Loucy (cell line): ENCODE data around the gene SH2D1B.

ENCODE experiments used
- H2AFZ ChIP-seq: fragments of 200-600 bp; sonication (generic); 2 replicates; pipeline ENCODE4 v1.6.0; 2016; ENCODE audit warnings: antibody characterized with exemption, mild to moderate bottlenecking, low read length, moderate library complexity
- H3F3A ChIP-seq: fragments of 200-600 bp; 2 replicates; pipeline ENCODE4 v1.6.0; 2016; ENCODE audit warnings: antibody characterized with exemption, low read depth, mild to moderate bottlenecking
- H3K27me3 ChIP-seq: fragments of 200-600 bp; sonication (generic); 2 replicates; pipeline ENCODE4 v1.6.1; 2014; ENCODE audit warnings: low read length, mild to moderate bottlenecking; ENCODE audit not compliant: insufficient read depth, poor library complexity, severe bottlenecking
- H3K36me3 ChIP-seq: fragments of 200-600 bp; sonication (generic); 2 replicates; pipeline ENCODE4 v1.6.1; 2016; ENCODE audit warnings: low read length; ENCODE audit not compliant: insufficient read depth
- H3K4me1 ChIP-seq: fragments of 200-600 bp; sonication (generic); 2 replicates; pipeline ENCODE4 v1.5.1; 2014; ENCODE audit warnings: low read length, mild to moderate bottlenecking; ENCODE audit not compliant: insufficient read depth, poor library complexity, severe bottlenecking
- H3K4me2 ChIP-seq: fragments of 200-600 bp; sonication (generic); 2 replicates; pipeline ENCODE4 v1.6.0; 2014; ENCODE audit warnings: antibody characterized with exemption, low read length, low read depth, mild to moderate bottlenecking; ENCODE audit not compliant: poor library complexity, severe bottlenecking
- H3K4me3 ChIP-seq: fragments of 200-600 bp; sonication (generic); 2 replicates; pipeline ENCODE4 v1.5.1; 2014; ENCODE audit warnings: low read length, mild to moderate bottlenecking, mixed read lengths; ENCODE audit not compliant: poor library complexity, severe bottlenecking
- H3K79me2 ChIP-seq: fragments of 200-600 bp; sonication (generic); 2 replicates; pipeline ENCODE4 v1.6.1; 2014; ENCODE audit warnings: low read length; ENCODE audit not compliant: insufficient read depth
- H3K9ac ChIP-seq: fragments of 200-600 bp; sonication (generic); 2 replicates; pipeline ENCODE4 v1.6.0; 2014; ENCODE audit warnings: mild to moderate bottlenecking, low read depth, low read length, moderate library complexity; ENCODE audit not compliant: poor library complexity, severe bottlenecking
- H3K9me2 ChIP-seq: fragments of 200-600 bp; sonication (generic); replicated peaks from 2 replicates; pipeline ENCODE4 v1.6.1; 2016; ENCODE audit warnings: low read depth, low read length, mixed read lengths
- H3K9me3 ChIP-seq: fragments of 200-600 bp; sonication (generic); 2 replicates; pipeline ENCODE4 v1.6.1; 2014; ENCODE audit warnings: mild to moderate bottlenecking, antibody characterized with exemption, low read length, low read depth; ENCODE audit not compliant: insufficient read depth
- H4K20me1 ChIP-seq: fragments of 200-600 bp; sonication (generic); 2 replicates; pipeline ENCODE4 v1.6.0; 2014; ENCODE audit warnings: antibody characterized with exemption, low read length, mild to moderate bottlenecking; ENCODE audit not compliant: insufficient read depth, poor library complexity, severe bottlenecking
- EZH2phosphoT487 ChIP-seq: fragments of 200-600 bp; IDR thresholded peaks from 2 replicates; pipeline ENCODE4 v1.6.1; 2018; ENCODE audit warnings: antibody characterized with exemption, mild to moderate bottlenecking, moderate library complexity, borderline replicate concordance
- TF ChIP-seq, protein P1 (sequence below): fragments of 200-600 bp; sonication (generic); conservative IDR thresholded peaks from 2 replicates; pipeline ENCODE4 v1.5.1; 2014; ENCODE audit warnings: mild to moderate bottlenecking, antibody characterized with exemption, low read length

Gene SH2D1B

DNA sequence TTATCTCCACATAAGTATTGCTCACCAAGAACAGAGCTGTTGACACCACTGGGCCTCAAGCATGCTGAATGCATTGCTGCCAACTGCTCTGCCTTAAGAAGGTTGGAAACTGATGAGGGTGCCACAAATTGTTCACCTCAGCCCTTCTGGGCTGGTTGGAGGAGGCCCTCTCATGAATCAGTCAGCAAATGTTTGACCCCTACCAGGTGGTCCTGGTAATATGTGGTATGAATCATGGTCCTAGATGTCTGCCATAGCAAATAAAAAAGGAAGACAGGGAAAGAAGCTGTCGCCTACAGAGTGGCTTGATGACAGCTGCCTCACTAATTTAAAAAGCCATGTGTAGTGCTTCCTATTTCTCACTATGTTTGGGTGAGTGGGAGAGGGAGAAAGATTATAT is 47.4 kb downstream of the SH2D1B start:
- Histone ChIP-seq H3K9me2 (no peaks in the 10 kb centered on the region), H3K4me2 (no peak overlapping the region), H3K9me3 (no peaks in the 10 kb centered on the region), H3F3A (no peaks in the 10 kb centered on the region), H3K4me3 (no peak overlapping the region), H2AFZ (no peak overlapping the region), H3K79me2 (no peaks in the 10 kb centered on the region), H3K9ac (no peak overlapping the region), H3K27me3 (no peaks in the 10 kb centered on the region), H3K36me3 (no peaks in the 10 kb centered on the region), H3K4me1 (no peaks in the 10 kb centered on the region), H4K20me1 (no peaks in the 10 kb centered on the region)
- TF ChIP-seq EZH2phosphoT487: no peak
- TF ChIP-seq, protein P1, sequence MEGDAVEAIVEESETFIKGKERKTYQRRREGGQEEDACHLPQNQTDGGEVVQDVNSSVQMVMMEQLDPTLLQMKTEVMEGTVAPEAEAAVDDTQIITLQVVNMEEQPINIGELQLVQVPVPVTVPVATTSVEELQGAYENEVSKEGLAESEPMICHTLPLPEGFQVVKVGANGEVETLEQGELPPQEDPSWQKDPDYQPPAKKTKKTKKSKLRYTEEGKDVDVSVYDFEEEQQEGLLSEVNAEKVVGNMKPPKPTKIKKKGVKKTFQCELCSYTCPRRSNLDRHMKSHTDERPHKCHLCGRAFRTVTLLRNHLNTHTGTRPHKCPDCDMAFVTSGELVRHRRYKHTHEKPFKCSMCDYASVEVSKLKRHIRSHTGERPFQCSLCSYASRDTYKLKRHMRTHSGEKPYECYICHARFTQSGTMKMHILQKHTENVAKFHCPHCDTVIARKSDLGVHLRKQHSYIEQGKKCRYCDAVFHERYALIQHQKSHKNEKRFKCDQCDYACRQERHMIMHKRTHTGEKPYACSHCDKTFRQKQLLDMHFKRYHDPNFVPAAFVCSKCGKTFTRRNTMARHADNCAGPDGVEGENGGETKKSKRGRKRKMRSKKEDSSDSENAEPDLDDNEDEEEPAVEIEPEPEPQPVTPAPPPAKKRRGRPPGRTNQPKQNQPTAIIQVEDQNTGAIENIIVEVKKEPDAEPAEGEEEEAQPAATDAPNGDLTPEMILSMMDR: no peak

DNA sequence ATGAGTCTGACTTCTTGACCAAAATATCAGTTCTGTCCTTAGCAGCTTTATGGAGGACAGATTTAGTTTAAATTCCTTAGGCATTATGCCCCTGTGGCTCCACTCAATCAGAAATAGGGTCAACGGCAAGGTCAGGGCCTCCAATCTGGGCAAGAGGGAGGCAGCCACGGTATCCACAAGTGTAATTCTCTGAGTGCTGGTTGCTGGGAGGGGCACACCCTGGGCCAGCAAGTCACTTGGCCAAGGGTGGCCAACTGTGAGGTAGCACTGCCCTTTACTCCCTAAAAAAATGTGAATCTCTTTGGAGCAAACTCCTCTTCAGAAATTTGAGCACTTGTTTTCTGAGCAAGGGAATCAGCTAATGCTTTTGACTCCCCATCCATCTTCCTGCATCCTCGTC is 48.1 kb downstream of the SH2D1B start:
- no peak overlapping the region for H3K4me3 ChIP-seq
- no peak overlapping the region for H3K4me2 ChIP-seq
- no peaks in the 10 kb centered on the region for H3F3A ChIP-seq
- no peak overlapping the region for H3K9ac ChIP-seq
- H3K9me2 ChIP-seq: no peaks in the 10 kb centered on the region
- no peaks in the 10 kb centered on the region for H3K4me1 ChIP-seq
- no peaks in the 10 kb centered on the region for H3K27me3 ChIP-seq
- H4K20me1 ChIP-seq: no peaks in the 10 kb centered on the region
- H3K9me3 ChIP-seq: no peaks in the 10 kb centered on the region
- H2AFZ ChIP-seq: no peak overlapping the region
- no peaks in the 10 kb centered on the region for H3K79me2 ChIP-seq
- TF ChIP-seq, protein P1: no peak
- no peak for TF ChIP-seq EZH2phosphoT487
- H3K36me3 ChIP-seq: no peaks in the 10 kb centered on the region

- Histone ChIP-seq H3K9me3 (no peaks in the 10 kb centered on the region), H3F3A (no peaks in the 10 kb centered on the region), H3K9ac (no peak overlapping the region), H3K27me3 (no peaks in the 10 kb centered on the region), H3K4me1 (no peaks in the 10 kb centered on the region), H3K4me3 (no peak overlapping the region), H2AFZ (no peak overlapping the region), H3K4me2 (no peak overlapping the region), H4K20me1 (no peaks in the 10 kb centered on the region), H3K79me2 (no peaks in the 10 kb centered on the region), H3K9me2 (no peaks in the 10 kb centered on the region), H3K36me3 (no peaks in the 10 kb centered on the region)
- no peak for TF ChIP-seq EZH2phosphoT487
- TF ChIP-seq, protein P1: no peak
These were observed 50.6 kb downstream of the SH2D1B start for GRCh38 chr1:162361349-162361748.
